NCI-H1105 treated with DMSO at 0.1 percent for 48 hours (cell line): ENCODE results near the gene KRTAP4-8.
"Not testable (repeated sequence)": the region's sequence is repeated elsewhere in the genome, so short reads cannot be mapped to it uniquely, and the experiment has no call there.

ENCODE experiments used
- DNase-seq: peaks from one replicate; lab custom pipeline; 2025; lab: John Stamatoyannopoulos, UW

The KRTAP4-8 gene

GRCh38 chr17:41108728-41109386 lies 10.9 kb upstream of the KRTAP4-8 start:
- not testable (repeated sequence) for DNase-seq

- no peak for DNase-seq
Measured at GRCh38 chr17:41107941-41108450, 10.1 kb upstream of the KRTAP4-8 start.

DNA sequence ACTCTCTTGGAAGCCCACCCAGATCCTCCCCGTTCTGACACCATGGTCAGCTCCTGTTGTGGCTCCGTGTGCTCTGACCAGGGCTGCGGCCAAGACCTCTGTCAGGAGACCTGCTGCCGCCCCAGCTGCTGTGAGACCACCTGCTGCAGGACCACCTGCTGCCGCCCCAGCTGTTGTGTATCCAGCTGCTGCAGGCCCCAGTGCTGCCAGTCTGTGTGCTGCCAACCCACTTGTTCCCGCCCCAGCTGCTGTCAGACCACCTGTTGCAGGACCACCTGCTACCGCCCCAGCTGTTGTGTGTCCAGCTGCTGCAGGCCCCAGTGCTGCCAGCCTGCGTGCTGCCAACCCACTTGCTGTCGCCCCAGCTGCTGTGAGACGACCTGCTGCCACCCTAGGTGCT lies 7.4 kb upstream of the KRTAP4-8 start, which contains the start of gene KRTAP4-9:
KRTAP4-9 (plus strand) TSS at position 43 of the 400 bp plus-strand sequence; CDS start at position 43, 0 bp downstream.
- not testable (repeated sequence) for DNase-seq

- not testable (repeated sequence) for DNase-seq
Measured at GRCh38 chr17:41104386-41105038, 6.6 kb upstream of the KRTAP4-8 start.

GRCh38 chr17:41103896-41104295 lies 6.0 kb upstream of the KRTAP4-8 start:
- no peak for DNase-seq

- DNase-seq = no peak
Measured at GRCh38 chr17:41101586-41102259, 3.8 kb upstream of the KRTAP4-8 start, which contains the start of gene KRTAP4-16. Gene KRTAP4-16 (minus strand): TSS chr17:41102209. CDS start chr17:41102209, 0 bp downstream.

DNA sequence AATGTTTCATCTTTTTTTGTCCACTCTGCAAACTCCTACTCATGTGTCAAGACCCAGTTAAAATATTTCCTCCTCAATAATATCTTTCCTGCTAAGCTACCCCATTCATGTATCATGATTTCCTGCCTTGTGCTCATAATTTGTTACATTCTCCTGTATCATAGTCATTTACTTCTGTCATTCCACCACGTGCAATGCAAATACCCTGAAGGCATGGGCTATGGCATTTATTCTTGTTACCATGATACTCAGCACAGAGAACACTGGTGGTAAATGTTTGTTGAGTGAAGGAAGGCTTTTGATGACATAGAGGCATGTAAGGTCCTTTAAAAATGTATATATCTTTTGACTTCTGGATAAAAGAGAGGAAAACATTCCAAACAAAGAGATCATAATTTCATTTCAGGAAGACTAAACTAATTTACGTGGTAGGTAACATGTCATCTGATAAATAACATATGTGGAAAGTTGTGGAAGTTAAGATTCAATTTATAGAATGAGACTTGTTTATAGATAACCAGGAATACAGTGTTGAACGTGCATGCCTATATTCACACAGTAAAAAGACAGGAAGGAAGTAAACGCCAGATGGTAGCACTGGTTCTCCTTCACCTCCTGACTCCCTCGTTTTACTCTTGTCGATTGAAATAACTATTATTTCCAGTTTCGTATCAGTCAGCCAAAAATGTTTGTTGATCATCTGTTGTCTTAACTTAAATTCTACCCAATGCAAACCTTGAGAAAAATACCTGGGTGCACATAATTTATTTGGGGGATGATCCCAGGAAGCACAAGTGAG lies 1.9 kb upstream of the KRTAP4-8 start:
- DNase-seq = not testable (repeated sequence)

GRCh38 chr17:41098481-41098880 lies 539 bp upstream of the KRTAP4-8 start:
- DNase-seq = no peak

GRCh38 chr17:41096055-41096454 lies 1.9 kb downstream of the KRTAP4-8 start:
- DNase-seq = no peak

GRCh38 chr17:41088760-41089352 lies 9.1 kb downstream of the KRTAP4-8 start:
- not testable (repeated sequence) for DNase-seq

- not testable (repeated sequence) for DNase-seq
Measured at GRCh38 chr17:41084100-41084856, 13.7 kb downstream of the KRTAP4-8 start, which contains the start of gene KRTAP4-7. Gene KRTAP4-7 (plus strand): TSS chr17:41084150. CDS start chr17:41084207, 57 bp downstream.

GRCh38 chr17:41083427-41083826 lies 14.5 kb downstream of the KRTAP4-8 start:
- DNase-seq = not testable (repeated sequence)

GRCh38 chr17:41082626-41083025 lies 15.3 kb downstream of the KRTAP4-8 start:
- no peak for DNase-seq

DNA sequence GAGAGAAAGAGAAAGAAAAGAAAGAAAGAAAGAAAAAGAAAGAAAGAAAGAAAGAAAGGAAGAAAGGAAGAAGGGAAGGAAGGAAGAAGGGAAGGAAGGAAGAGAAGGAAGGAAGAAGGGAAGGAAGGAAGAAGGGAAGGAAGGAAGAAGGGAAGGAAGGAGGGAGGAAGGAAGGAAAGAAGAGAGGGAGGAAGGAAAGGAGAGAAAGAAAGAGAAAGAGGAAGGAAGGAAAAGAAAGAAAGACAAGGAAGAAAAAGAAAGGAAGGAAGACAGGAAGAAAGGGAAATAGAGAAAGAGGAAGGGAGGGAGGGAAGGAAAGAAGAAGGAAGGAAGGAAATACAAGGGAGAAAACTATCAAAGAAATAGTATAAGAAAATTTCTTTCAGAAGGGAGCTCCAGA lies 21.2 kb downstream of the KRTAP4-8 start:
- DNase-seq = no peak

GRCh38 chr17:41073676-41074075 lies 24.3 kb downstream of the KRTAP4-8 start:
- no peak for DNase-seq

DNA sequence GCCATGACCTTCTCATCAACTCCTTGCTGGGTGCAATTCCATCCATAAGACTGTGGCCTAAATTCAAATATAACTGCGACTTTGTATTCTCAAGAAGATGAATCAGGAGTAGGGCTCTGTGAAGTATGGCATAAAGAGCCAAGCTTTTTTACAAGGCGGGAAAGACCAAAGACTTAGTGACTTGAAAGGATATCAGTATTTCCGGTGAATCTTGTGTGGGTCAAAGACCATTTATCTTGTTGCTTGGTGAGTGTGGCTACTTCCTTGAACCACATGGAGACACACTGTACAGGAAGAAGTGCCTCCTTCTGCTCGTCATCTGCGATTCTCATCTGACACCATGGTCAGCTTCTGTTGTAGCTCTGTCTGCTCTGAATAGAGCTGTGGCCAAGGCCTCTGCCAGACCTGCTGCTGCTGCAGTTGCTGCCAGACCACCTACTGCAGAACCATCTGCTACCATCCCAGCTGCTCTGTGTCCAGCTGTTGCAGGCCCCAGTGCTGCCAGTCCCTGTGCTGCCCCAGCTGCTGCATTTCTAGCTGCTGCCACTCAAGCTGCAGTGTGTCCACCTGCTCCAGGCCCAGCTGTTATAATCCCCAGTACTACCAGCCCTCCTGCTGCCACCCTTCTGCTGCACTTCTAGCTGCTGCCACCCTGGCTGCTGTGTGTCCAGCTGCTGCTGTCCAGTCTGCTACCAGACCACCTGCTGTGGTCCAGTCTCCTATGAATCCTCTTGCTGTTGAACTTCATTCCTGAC lies 26.2 kb downstream of the KRTAP4-8 start:
- DNase-seq = no peak

GRCh38 chr17:41069031-41069430 lies 28.9 kb downstream of the KRTAP4-8 start:
- no peak for DNase-seq

DNA sequence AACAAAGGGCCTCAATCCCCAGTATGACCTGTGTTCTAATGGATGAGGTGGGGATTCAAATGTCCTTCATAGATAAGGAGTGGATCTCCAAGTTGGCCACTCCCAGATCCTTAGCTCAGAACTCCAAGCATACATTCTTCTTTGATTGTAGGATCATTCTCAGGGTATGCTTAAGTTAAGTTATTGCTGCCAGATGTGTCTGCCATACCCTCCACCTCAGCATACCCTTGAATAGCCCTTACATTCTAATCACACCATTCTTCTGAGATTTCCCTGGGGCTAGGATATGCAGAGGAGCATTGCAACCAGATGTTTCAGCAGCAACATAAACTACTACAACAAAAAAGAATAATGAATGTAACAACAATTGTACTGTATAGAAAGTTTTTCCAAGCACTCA lies 30.7 kb downstream of the KRTAP4-8 start:
- no peak for DNase-seq

- no peak for DNase-seq
Measured at GRCh38 chr17:41065829-41066624, 31.9 kb downstream of the KRTAP4-8 start, which contains the start of gene KRTAP2-4. Gene KRTAP2-4 (minus strand): TSS chr17:41065879. CDS start chr17:41065845, 34 bp downstream.
